ENCODE measurements around the gene BDKRB2.
A peak's percentile ranks its signal among the peaks of the same experiment; 100 is the strongest.

Gene BDKRB2

GRCh38 chr14:96201157-96201556, 3.5 kb upstream of the BDKRB2 start:
- no peak for FAIRE-seq

GRCh38 chr14:96201965-96202364, 2.7 kb upstream of the BDKRB2 start:
- FAIRE-seq: no peak

- no peak for FAIRE-seq
These were observed 2.1 kb upstream of the BDKRB2 start for GRCh38 chr14:96202441-96203094.

GRCh38 chr14:96203116-96203515, 1.5 kb upstream of the BDKRB2 start:
- no peak for FAIRE-seq

- FAIRE-seq: no peak
These were observed 1.0 kb upstream of the BDKRB2 start for GRCh38 chr14:96203635-96204034.

- FAIRE-seq: no peak
These were observed 679 bp downstream of the BDKRB2 start for GRCh38 chr14:96205059-96205977.

GRCh38 chr14:96205978-96206360, 1.3 kb downstream of the BDKRB2 start:
- FAIRE-seq: no peak

GRCh38 chr14:96206461-96206860, 1.8 kb downstream of the BDKRB2 start:
- FAIRE-seq: no peak

- no peak for FAIRE-seq
These were observed 3.0 kb downstream of the BDKRB2 start for GRCh38 chr14:96207686-96208085.

GRCh38 chr14:96208739-96209138, 4.1 kb downstream of the BDKRB2 start:
- no peak for FAIRE-seq

- peak; percentile 24 for FAIRE-seq
These were observed 7.5 kb downstream of the BDKRB2 start for GRCh38 chr14:96212140-96212539.

- no peak for FAIRE-seq
These were observed 8.3 kb downstream of the BDKRB2 start for GRCh38 chr14:96212896-96213295.

- no peak for FAIRE-seq
These were observed 9.3 kb downstream of the BDKRB2 start for GRCh38 chr14:96213871-96214465.

- no peak for FAIRE-seq
These were observed 10.2 kb downstream of the BDKRB2 start for GRCh38 chr14:96214793-96215192.

GRCh38 chr14:96215452-96216244, 11.0 kb downstream of the BDKRB2 start:
- FAIRE-seq: no peak

GRCh38 chr14:96216627-96217026, 12.0 kb downstream of the BDKRB2 start:
- FAIRE-seq: no peak

GRCh38 chr14:96217376-96217913, 12.8 kb downstream of the BDKRB2 start:
- FAIRE-seq: no peak

- FAIRE-seq: no peak
These were observed 16.5 kb downstream of the BDKRB2 start for GRCh38 chr14:96221109-96221650.

- no peak for FAIRE-seq
These were observed 17.2 kb downstream of the BDKRB2 start for GRCh38 chr14:96221841-96222240.

GRCh38 chr14:96224480-96225096, 19.9 kb downstream of the BDKRB2 start:
- FAIRE-seq: no peak

- FAIRE-seq: no peak
These were observed 20.6 kb downstream of the BDKRB2 start for GRCh38 chr14:96225213-96225612.

GRCh38 chr14:96225745-96226151, 21.1 kb downstream of the BDKRB2 start:
- FAIRE-seq: no peak
